ENCODE measurements around the gene UIMC1.

DNA sequence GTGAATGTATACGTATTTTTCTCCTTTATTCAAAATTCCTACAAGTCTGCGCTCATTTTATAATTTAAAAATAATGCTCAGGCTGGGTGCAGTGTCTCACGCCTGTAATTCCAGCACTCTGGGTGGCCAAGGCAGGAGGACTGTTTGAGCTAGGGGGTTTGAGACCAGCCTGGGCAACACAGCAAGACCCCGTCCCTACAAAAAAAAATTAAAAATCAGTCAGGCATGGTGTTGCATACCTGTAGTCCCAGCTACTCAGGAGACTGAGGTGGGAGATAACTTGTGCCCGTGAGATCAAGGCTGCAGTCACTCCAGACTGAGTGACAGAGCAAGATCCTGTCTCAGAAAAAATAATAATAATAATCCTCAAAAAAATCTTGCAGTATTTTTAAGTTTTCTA, 7.8 kb downstream of the UIMC1 start:
- no peak for TF ChIP-seq POLR2AphosphoS5 (IDR thresholded peaks at IDR 0.05)
- TF ChIP-seq, protein P1, sequence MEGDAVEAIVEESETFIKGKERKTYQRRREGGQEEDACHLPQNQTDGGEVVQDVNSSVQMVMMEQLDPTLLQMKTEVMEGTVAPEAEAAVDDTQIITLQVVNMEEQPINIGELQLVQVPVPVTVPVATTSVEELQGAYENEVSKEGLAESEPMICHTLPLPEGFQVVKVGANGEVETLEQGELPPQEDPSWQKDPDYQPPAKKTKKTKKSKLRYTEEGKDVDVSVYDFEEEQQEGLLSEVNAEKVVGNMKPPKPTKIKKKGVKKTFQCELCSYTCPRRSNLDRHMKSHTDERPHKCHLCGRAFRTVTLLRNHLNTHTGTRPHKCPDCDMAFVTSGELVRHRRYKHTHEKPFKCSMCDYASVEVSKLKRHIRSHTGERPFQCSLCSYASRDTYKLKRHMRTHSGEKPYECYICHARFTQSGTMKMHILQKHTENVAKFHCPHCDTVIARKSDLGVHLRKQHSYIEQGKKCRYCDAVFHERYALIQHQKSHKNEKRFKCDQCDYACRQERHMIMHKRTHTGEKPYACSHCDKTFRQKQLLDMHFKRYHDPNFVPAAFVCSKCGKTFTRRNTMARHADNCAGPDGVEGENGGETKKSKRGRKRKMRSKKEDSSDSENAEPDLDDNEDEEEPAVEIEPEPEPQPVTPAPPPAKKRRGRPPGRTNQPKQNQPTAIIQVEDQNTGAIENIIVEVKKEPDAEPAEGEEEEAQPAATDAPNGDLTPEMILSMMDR (IDR thresholded peaks at IDR 0.05) = no peak
- TF ChIP-seq POLR2A (IDR thresholded peaks at IDR 0.05) = no peak
